GM12878 (cell line): Measurements from ENCODE around the gene RACGAP1. TPM values are rescaled to one million over a fixed set of nuclear protein-coding genes. Genes with fewer than 3 reads are reported as not detected.

Experiments used
- ATF2 ChIP-seq: IDR thresholded peaks from 2 replicates; pipeline ENCODE4 v1.6.1; 2012; ENCODE audit warnings: low read length, inconsistent platforms
- BCLAF1 ChIP-seq: fragments of 450-650 bp; IDR thresholded peaks from 2 replicates; pipeline ENCODE4 v1.6.1; 2017; ENCODE audit warnings: antibody characterized with exemption, mild to moderate bottlenecking, moderate library complexity
- BRCA1 ChIP-seq: IDR thresholded peaks from 2 replicates; pipeline ENCODE4 v1.6.1; 2011; ENCODE audit warnings: low read depth, low read length, improper control_type of control experiment
- CBFB ChIP-seq: IDR thresholded peaks from 2 replicates; pipeline ENCODE4 v1.6.1; 2016; ENCODE audit warnings: antibody characterized with exemption, low read depth
- CBX5 ChIP-seq: sonication (generic); IDR thresholded peaks from 2 replicates; pipeline ENCODE4 v1.6.1; 2016; ENCODE audit warnings: low read depth, moderate library complexity, mild to moderate bottlenecking, inconsistent platforms
- CEBPZ ChIP-seq: fragments of 150-350 bp; IDR thresholded peaks from 2 replicates; pipeline ENCODE4 v1.6.1; 2016; ENCODE audit warnings: low read depth, low read length
- CHD1 ChIP-seq: IDR thresholded peaks from 2 replicates; pipeline ENCODE4 v1.6.1; 2012; ENCODE audit warnings: low read depth, low read length, improper control_type of control experiment
- HDGF ChIP-seq: fragments of 450-650 bp; IDR thresholded peaks from 2 replicates; pipeline ENCODE4 v1.6.1; 2016; ENCODE audit warnings: antibody characterized with exemption
- IKZF1 ChIP-seq: fragments of 450-650 bp; conservative IDR thresholded peaks from 2 replicates; pipeline ENCODE4 v1.6.1; 2017; ENCODE audit warnings: antibody characterized with exemption, mild to moderate bottlenecking
- MLLT1 ChIP-seq: fragments of 450-650 bp; IDR thresholded peaks from 2 replicates; pipeline ENCODE4 v1.6.1; 2016; ENCODE audit warnings: mild to moderate bottlenecking
- MTA2 ChIP-seq: fragments of 450-650 bp; IDR thresholded peaks from 2 replicates; pipeline ENCODE4 v1.6.1; 2016; ENCODE audit warnings: low read depth, mild to moderate bottlenecking, moderate library complexity
- REST ChIP-seq: IDR thresholded peaks from 2 replicates; pipeline ENCODE4 v1.6.1; 2012; ENCODE audit warnings: mild to moderate bottlenecking, low read depth, low read length
- STAT1 ChIP-seq: fragments of 450-650 bp; conservative IDR thresholded peaks from 2 replicates; pipeline ENCODE4 v1.6.1; 2014; ENCODE audit warnings: antibody characterized with exemption, mild to moderate bottlenecking
- TARDBP ChIP-seq: IDR thresholded peaks from 2 replicates; pipeline ENCODE4 v1.6.1; 2016; ENCODE audit warnings: borderline replicate concordance
- TCF3 ChIP-seq: IDR thresholded peaks from 2 replicates; pipeline ENCODE4 v1.6.1; 2012; ENCODE audit warnings: low read depth, mild to moderate bottlenecking, low read length, borderline replicate concordance; ENCODE audit not compliant: insufficient read depth
- ZNF384 ChIP-seq: IDR thresholded peaks from 2 replicates; pipeline ENCODE4 v1.6.1; 2012; ENCODE audit warnings: low read depth, mild to moderate bottlenecking, low read length, improper control_type of control experiment, borderline replicate concordance
- polyA plus RNA-seq, 11 experiments: library from polyadenylated mRNA; depleted of rRNA in 4 of 11; unstranded in 6 of 11; stranded (reverse) in 5 of 11; fragments of >200 nt; fragmentation: Nextera tagmentation in 4 of 11; fragmentation: Illumina TruSeq in 1 of 11; extraction: Ambion mirVana in 4 of 11; extraction: Trizol in 1 of 11; gene quantifications; 1 replicate in 1 of 11; 2 replicates in 10 of 11; pipeline versions ENCODE4 v1.2.1 to v1.2.3, GENCODE V29; 2011 to 2016; ENCODE audit warnings: inconsistent platforms in 2 of 11, missing spikeins in 2 of 11, low read depth in 1 of 11
- total RNA-seq, 4 experiments: library from RNA; depleted of rRNA in 3 of 4; stranded (reverse); fragments of >200 nt in 3 of 4; fragmentation: Illumina TruSeq in 1 of 4; extraction: Trizol in 1 of 4; gene quantifications; 2 replicates each; pipeline versions ENCODE4 v1.2.1 to v1.2.3, GENCODE V29; 2013 to 2021

RACGAP1 gene
- total and polyA plus RNA-seq, 10 of the 15 experiments (the other 5 are each of a cell fraction or from before 2014, with no cell fraction given): 32.4 to 87.9 (median 76.2) TPM

GRCh38 chr12:50025187-50026059, at the start of gene RACGAP1 (continued):
- TF ChIP-seq BCLAF1 (no peak), MLLT1 (no peak), STAT1 (peak; percentile 66; the same call in 1 of the 2 replicates), TARDBP (no peak), MTA2 (no peak), CHD1 (no peak), ZNF384 (peak; percentile 100), CBX5 (no peak), IKZF1 (peak; percentile 87), CBFB (peak; percentile 43; the same call in 1 of the 2 replicates), ATF2 (no peak; the same call in 1 of the 2 replicates), BRCA1 (0 out of 2 replicates have a peak, but pooled peaks have one; percentile 53), TCF3 (peak; percentile 63; the same call in 1 of the 2 replicates), REST (no peak), CEBPZ (no peak), HDGF (no peak)
